IMR-90 (cell line): Measurements from ENCODE around the gene ISCU.

ENCODE experiments used
- CTCF ChIP-seq: conservative IDR thresholded peaks from 2 replicates; pipeline ENCODE4 v1.5.1; 2012; ENCODE audit warnings: mild to moderate bottlenecking, low read depth, low read length, improper control_type of control experiment
- FOS ChIP-seq: fragments of 150-350 bp; IDR thresholded peaks from 2 replicates; pipeline ENCODE4 v1.6.1; 2016; ENCODE audit warnings: low read depth, low read length
- MAFK ChIP-seq: IDR thresholded peaks from 2 replicates; pipeline ENCODE4 v1.6.1; 2012; ENCODE audit warnings: low read depth, low read length, improper control_type of control experiment
- MAZ ChIP-seq: IDR thresholded peaks from 2 replicates; pipeline ENCODE4 v1.6.1; 2012; ENCODE audit warnings: low read depth, mild to moderate bottlenecking, low read length, improper control_type of control experiment, moderate library complexity, borderline replicate concordance
- POLR2A ChIP-seq: IDR thresholded peaks from 2 replicates; pipeline ENCODE4 v1.6.1; 2012; ENCODE audit warnings: mild to moderate bottlenecking, low read depth, low read length
- RAD21 ChIP-seq: IDR thresholded peaks from 2 replicates; pipeline ENCODE4 v1.6.1; 2012; ENCODE audit warnings: low read length, improper control_type of control experiment
- RFX5 ChIP-seq: IDR thresholded peaks from 2 replicates; pipeline ENCODE4 v1.8.0; 2012; ENCODE audit warnings: low read depth, mild to moderate bottlenecking, low read length, moderate library complexity

- TF ChIP-seq CTCF (no peak), FOS (no peak), POLR2A (no peak), RAD21 (no peak), MAZ (no peak), MAFK (no peak), RFX5 (no peak)
Observed at GRCh38 chr12:108594960-108595710, 32.7 kb downstream of the ISCU start.
